Measurements from ENCODE around the gene XRCC5.

GRCh38 chr2:216172493-216172892 is 63.3 kb downstream of the XRCC5 start:
- TF ChIP-seq MAX (IDR thresholded peaks at IDR 0.05; ENCODE audit: insufficient read depth, insufficient read length) (no peak), POLR2A (IDR thresholded peaks at IDR 0.05; ENCODE audit: low read depth, low read length) (no peak), GATA2 (IDR thresholded peaks at IDR 0.05; ENCODE audit: insufficient read depth, insufficient read length, low read depth, low read length) (no peak), CTCF (IDR thresholded peaks at IDR 0.05; ENCODE audit: extremely low read depth in 1 of 2, insufficient read depth in 1 of 2, low read depth in 1 of 2, low read length in 2 of 2) (no peak), EZH2 (IDR thresholded peaks at IDR 0.05; ENCODE audit: borderline replicate concordance, low read depth, low read length, severe bottlenecking) (no peak), POLR2AphosphoS5 (IDR thresholded peaks at IDR 0.05; ENCODE audit: insufficient read depth, low read depth, low read length) (no peak), FOS (IDR thresholded peaks at IDR 0.05; ENCODE audit: borderline replicate concordance, insufficient read depth, low read length) (no peak), MYC (IDR thresholded peaks at IDR 0.05; ENCODE audit: low read depth, low read length) (no peak), JUN (IDR thresholded peaks at IDR 0.05; ENCODE audit: borderline replicate concordance, insufficient read depth, insufficient read length, low read depth) (no peak)

Data from endothelial cell of umbilical vein (primary cell).